VCaP (cell line): ENCODE data around the gene CC2D2A.

Source experiments
- H3K27ac ChIP-seq: fragments of 450-650 bp; 2 replicates; pipeline ENCODE4 v1.5.1; 2017
- CTCF ChIP-seq: fragments of 450-650 bp; conservative IDR thresholded peaks from 2 replicates; pipeline ENCODE4 v1.5.1; 2017; ENCODE audit warnings: mild to moderate bottlenecking, moderate library complexity

CC2D2A gene

GRCh38 chr4:15536552-15537499 lies 67.1 kb downstream of the CC2D2A start:
- H3K27ac ChIP-seq = peak overlapping the region; percentile 58
- no peak for TF ChIP-seq CTCF

GRCh38 chr4:15541941-15542340 lies 72.3 kb downstream of the CC2D2A start:
- no peak overlapping the region for H3K27ac ChIP-seq
- TF ChIP-seq CTCF = no peak

- TF ChIP-seq CTCF = no peak
- H3K27ac ChIP-seq = no peak overlapping the region
Observed at GRCh38 chr4:15542760-15543159, 73.1 kb downstream of the CC2D2A start.

GRCh38 chr4:15543537-15544247 lies 74.0 kb downstream of the CC2D2A start:
- TF ChIP-seq CTCF = no peak
- no peak overlapping the region for H3K27ac ChIP-seq

- no peak overlapping the region for H3K27ac ChIP-seq
- TF ChIP-seq CTCF = no peak
Observed at GRCh38 chr4:15544248-15544729, 74.6 kb downstream of the CC2D2A start.

GRCh38 chr4:15545371-15545770 lies 75.7 kb downstream of the CC2D2A start:
- TF ChIP-seq CTCF = no peak
- H3K27ac ChIP-seq = no peak overlapping the region

- H3K27ac ChIP-seq = no peak overlapping the region
- no peak for TF ChIP-seq CTCF
Observed at GRCh38 chr4:15547392-15547791, 77.7 kb downstream of the CC2D2A start.
